Gastroesophageal sphincter (tissue), 3 donors: Measurements from ENCODE around the gene WTIP.

Source experiments
- POLR2A ChIP-seq, 2 donors: fragments of 450-650 bp; IDR thresholded peaks; one replicate each; pipeline ENCODE4 v1.6.1; 2017; ENCODE audit warnings: antibody characterized with exemption in 2 of 2, mild to moderate bottlenecking in 2 of 2, moderate library complexity in 1 of 2
- TF ChIP-seq, protein P1 (sequence below), 4 experiments: fragments of 200-600 bp in 2 of 4; fragments of 450-650 bp in 2 of 4; sonication (generic) in 1 of 4; IDR thresholded peaks; one replicate each; pipeline ENCODE4 v1.5.1; 2017 to 2019; ENCODE audit warnings: antibody characterized with exemption in 4 of 4, mild to moderate bottlenecking in 2 of 4, moderate library complexity in 2 of 4

DNA sequence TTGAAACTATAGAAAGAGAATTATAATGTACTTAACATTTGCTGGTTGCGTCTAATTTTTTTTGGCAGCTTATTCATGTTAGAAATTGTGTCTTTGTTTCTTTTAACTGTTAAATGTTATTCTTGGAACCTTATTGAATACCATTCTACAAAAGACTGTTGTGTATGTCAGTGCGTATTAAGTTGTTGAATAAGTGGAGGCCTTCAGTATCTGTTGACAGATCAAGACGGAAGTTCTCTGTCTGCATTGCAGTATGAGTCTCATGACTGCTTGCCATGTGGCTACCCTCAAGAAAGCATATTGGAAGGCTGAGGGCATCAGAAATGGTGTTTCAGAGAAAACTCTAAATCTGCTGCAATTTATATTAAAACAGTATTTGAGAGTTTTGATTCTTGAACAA lies 44.8 kb upstream of the WTIP start:
- no peak for TF ChIP-seq POLR2A (IDR thresholded peaks at IDR 0.05)
- TF ChIP-seq, protein P1, sequence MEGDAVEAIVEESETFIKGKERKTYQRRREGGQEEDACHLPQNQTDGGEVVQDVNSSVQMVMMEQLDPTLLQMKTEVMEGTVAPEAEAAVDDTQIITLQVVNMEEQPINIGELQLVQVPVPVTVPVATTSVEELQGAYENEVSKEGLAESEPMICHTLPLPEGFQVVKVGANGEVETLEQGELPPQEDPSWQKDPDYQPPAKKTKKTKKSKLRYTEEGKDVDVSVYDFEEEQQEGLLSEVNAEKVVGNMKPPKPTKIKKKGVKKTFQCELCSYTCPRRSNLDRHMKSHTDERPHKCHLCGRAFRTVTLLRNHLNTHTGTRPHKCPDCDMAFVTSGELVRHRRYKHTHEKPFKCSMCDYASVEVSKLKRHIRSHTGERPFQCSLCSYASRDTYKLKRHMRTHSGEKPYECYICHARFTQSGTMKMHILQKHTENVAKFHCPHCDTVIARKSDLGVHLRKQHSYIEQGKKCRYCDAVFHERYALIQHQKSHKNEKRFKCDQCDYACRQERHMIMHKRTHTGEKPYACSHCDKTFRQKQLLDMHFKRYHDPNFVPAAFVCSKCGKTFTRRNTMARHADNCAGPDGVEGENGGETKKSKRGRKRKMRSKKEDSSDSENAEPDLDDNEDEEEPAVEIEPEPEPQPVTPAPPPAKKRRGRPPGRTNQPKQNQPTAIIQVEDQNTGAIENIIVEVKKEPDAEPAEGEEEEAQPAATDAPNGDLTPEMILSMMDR (IDR thresholded peaks at IDR 0.05) = no peak
